Superior temporal gyrus (tissue), 1 donor: Measurements from ENCODE around the gene KCNA1.
A peak's percentile ranks its signal among the peaks of the same experiment; 100 is the strongest.

ENCODE experiments used
- DNase-seq: peaks from one replicate; pipeline ENCODE4 v3.0.0-alpha.2; 2016; ENCODE audit errors: extremely low spot score

Gene KCNA1

DNA sequence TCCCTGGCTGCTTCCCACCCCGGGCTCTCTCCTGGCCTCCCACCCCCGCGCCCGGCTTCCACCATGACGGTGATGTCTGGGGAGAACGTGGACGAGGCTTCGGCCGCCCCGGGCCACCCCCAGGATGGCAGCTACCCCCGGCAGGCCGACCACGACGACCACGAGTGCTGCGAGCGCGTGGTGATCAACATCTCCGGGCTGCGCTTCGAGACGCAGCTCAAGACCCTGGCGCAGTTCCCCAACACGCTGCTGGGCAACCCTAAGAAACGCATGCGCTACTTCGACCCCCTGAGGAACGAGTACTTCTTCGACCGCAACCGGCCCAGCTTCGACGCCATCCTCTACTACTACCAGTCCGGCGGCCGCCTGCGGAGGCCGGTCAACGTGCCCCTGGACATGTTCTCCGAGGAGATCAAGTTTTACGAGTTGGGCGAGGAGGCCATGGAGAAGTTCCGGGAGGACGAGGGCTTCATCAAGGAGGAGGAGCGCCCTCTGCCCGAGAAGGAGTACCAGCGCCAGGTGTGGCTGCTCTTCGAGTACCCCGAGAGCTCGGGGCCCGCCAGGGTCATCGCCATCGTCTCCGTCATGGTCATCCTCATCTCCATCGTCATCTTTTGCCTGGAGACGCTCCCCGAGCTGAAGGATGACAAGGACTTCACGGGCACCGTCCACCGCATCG is 1.8 kb downstream of the KCNA1 start:
- no peak for DNase-seq

GRCh38 chr12:4914720-4915119 is 5.0 kb downstream of the KCNA1 start:
- DNase-seq, result no peak

DNA sequence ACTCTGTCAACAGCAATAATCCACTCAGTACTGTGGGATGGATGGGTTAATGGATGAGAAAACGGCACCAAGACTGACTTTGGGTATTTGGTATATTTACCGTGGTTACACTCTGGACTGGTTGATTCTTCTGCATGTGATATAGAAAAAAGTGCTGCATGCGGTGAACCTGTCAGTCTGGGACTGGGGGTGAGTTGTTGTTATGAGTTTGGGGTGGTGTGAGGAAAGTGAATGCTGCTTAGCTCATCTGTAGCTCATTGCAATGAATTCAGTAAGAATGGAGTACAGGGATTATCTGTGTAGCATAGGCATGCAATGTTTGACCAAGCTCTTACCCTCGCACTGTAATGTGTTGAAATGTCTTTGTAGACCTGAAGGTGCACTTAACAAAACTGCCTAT is 6.0 kb downstream of the KCNA1 start:
- DNase-seq, result no peak

- no peak for DNase-seq
These were observed 9.4 kb downstream of the KCNA1 start for GRCh38 chr12:4918950-4919660.

GRCh38 chr12:4932576-4932975 is 22.9 kb downstream of the KCNA1 start:
- no peak for DNase-seq

DNA sequence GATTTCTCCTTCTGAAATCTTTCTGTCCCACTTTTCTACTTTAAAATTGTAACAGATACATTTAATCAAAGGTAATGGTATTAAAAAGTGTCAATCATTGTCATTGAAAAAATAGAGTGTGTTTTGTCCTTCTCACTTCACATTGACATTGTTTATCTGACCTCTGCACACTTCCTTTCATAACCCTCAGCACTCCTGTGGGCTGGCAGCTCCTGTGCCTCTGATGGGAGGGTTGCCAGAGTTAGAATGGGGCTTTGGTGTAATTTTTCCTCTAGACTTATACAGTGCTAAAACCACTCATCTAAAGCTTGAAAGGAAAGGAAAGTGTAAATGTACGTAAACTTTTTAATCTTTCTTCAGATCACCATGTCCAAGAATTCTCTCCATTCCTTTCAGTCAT is 23.7 kb downstream of the KCNA1 start:
- no peak for DNase-seq

GRCh38 chr12:4934407-4935035 is 24.8 kb downstream of the KCNA1 start:
- DNase-seq, result no peak

GRCh38 chr12:4938900-4939299 is 29.2 kb downstream of the KCNA1 start:
- no peak for DNase-seq

DNA sequence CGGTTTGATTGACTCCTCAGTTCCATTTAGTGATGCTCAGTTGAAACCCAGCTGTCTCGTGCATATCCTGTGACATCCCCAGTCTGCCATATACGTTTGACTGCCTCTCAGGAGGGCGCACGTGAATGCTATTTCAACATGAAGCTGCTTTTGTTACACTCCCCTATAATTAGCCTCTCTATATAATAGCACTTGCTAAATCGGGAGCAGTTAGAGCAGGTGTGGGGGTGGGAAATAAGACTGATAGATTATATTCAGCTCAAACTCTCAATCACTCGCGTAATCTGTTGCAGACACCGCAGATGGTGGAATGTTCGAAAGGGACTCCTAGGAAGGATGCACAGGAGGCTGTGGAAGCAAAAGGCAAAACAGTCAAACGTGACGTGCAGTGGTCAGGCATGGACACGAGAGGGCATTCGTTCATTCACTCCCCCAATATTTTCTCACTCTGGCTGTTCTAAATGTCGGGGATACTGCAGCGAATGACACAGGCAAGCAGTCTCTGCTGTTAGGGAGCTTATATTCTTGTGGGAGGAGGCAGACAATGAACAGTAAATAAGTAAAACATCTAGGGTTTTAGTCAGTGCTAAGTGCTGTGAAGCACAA is 29.8 kb downstream of the KCNA1 start:
- DNase-seq, result no peak

GRCh38 chr12:4943067-4943937 is 33.6 kb downstream of the KCNA1 start:
- no peak for DNase-seq

DNA sequence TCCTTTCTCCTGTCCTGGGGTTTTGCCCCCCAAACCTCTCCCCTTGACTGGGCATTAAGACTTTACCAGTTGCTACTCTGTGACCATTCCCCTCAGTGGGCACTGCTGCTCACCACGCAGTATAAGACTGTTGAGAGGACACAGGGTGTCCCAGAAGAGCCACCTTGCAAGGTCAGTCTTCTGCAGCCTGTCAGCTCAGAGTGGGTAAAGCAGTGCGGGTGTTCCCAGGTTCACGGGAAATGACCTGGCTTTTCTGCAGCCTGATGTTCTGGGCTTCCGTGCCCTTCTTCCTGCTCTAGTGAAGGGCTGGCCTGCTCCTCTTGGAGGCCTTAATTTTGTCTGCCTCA is 34.2 kb downstream of the KCNA1 start:
- DNase-seq, result no peak

- DNase-seq, result no peak
These were observed 37.5 kb downstream of the KCNA1 start for GRCh38 chr12:4947253-4947652.

DNA sequence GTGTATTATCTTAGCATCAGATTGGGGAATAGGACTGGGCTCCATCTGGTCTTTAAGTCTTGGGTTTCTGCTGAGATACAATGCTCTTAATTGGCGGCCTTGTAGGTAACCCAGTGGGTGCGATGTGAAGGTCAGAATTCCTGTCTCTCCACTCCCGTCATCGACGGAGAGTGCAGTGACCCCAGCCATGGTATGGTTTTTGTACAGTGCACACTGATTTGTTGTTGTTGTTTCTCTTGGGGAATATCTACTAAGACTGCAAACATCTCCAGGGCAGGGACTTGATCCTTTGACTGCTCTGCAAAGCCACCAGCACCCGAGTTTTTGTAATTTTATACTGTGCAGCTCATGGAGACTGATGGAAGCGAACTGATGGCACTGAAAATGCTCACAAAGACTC is 41.4 kb downstream of the KCNA1 start:
- DNase-seq, result no peak

DNA sequence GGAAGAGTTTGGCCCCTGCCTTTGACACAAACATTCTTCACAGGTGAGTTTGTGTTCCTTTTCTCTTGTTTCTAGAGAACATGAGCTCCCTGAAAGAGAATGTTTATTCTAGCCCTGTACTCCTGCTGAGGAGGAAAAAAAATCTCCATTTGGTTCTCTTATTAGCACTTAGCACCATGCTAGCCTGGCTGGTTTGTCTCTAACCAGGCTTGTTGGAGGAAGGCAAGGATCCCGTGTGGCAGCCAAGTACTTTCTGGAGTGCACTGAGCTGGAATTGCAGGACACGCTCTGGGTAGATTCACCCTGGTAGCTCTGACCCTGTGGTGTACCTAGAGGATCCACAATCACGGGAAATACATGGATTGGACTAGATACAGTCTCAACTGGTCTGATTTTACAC is 41.9 kb downstream of the KCNA1 start:
- no peak for DNase-seq

- DNase-seq, result no peak
These were observed 45.1 kb downstream of the KCNA1 start for GRCh38 chr12:4954621-4955354.

DNA sequence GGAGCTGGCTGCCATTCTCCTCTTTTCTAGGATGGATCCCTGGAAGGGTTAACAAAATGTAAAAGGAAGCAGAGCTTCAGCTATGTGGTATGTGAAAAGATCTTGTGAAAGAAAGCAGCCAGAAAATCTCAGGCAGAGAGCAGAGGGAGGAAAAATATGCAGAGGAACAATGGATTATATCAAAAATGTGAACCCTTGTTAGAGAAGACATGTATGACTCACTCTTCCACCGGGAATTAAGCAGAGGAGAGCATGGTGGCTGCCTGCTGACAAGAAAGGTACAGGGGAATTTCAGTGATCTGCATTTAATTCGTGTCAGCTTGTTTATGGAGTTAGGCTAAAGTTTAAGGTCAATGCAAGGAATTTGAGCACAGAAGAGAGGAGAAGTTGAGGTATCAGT is 46.3 kb downstream of the KCNA1 start:
- no peak for DNase-seq

- DNase-seq, result no peak
These were observed 47.3 kb downstream of the KCNA1 start for GRCh38 chr12:4956968-4957367.

- DNase-seq, result no peak
These were observed 48.1 kb downstream of the KCNA1 start for GRCh38 chr12:4957761-4958160.

DNA sequence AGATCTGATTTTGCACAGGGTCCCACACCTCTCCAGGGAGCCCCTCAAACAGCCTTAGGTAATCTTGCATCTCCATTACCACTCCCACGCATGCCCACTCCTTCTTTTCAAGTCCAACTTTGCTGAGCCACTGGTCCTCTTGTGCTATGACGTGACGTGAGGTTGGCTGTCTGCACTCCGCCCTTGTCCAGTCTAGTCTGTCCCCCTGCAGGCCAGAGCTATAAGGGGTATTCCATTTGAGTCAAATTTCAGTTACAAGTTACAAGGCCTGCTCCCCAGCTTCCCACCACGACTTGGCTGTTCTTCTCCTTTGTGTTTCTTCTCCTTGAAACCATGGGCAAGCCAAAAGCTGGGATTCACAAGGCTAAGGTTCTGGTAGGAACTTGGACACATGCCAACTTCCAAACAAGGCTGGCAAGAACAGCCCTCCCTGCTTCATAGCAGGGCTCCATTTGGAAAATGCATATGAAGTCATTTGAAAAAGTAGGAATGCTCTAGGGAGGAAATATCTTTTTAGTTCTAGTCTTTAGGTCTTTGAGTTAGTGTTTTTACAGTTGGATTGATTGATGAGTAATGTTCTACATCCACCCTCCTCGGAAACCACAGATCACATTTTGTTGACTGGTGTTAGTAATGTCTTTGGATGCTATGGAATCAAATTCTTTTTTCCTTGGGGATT is 49.1 kb downstream of the KCNA1 start:
- DNase-seq, result no peak

GRCh38 chr12:4959381-4959780 is 49.7 kb downstream of the KCNA1 start:
- DNase-seq, result no peak

DNA sequence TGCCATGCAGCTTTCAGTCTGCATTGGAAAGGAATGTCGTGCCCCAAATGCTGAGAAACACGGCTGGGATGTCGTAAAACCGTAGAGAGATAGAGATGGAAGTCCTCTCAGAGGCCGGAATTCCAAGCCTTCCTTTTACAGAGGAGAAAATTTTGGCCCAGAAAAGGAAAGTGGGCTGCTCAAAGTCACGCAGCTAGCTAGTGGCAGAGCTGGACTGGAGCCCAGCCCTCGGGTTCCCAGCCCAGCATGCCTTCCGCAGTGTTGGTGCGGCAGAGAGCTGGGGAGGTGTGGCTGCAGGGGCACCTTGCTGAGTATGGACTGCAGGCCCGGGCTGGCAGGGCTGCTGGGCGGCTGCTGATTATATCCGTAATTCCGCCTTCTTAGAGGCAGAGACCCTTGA is 50.3 kb downstream of the KCNA1 start:
- DNase-seq, result peak; percentile 58
